Posterior cingulate gyrus (tissue), 11 donors: ENCODE measurements around the gene SLC43A1.
"Not testable (repeated sequence)": the region's sequence is repeated elsewhere in the genome, so short reads cannot be mapped to it uniquely, and the experiment has no call there.

Experiments
- DNase-seq, 10 donors: peaks; one replicate each; pipeline versions ENCODE4 v3.0.0 to v3.0.0-alpha.2; 2020 to 2021; ENCODE audit warnings: mixed read lengths in 3 of 10
- intact Hi-C: fragments of 100-400 bp; cut with DNase I; formaldehyde crosslinking; loops from one replicate; pipeline ENCODE4 v1.15.1; 2023

The SLC43A1 gene

DNA sequence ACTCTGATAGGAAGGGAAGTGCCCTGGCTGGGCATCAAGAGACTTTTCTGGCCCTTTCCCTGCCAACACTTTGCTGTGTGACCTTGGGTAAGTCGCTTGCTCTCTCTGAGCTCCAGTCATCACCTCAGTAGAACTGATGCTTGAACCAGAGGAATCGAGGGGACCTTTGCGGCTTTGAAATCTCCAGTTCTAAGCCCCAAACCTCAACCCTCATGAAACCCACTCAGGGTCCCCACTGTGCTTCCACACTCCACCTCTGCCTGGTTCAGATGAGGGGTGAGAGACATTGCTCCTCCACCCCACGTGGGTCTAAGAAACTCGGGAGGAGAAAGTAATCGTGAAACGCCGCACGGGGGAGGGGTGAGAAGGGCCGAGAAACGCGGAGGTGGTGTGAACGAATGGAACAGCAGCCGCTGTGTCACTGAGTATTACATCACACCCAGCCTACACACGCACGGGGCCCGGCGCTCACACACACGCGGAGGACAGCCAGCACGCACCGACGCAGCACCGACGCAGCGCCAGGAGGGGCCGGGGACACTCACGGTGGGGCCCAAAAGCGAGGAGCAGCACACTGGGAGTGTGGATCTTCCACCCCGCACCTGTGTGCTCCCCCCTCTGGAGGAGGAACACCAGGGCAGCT, 50.8 kb downstream of the SLC43A1 start:
- DNase-seq, result peak in 8 of 10 donors; percentile 58 to 96 (median 76)
- intact Hi-C loops, result no loop called here

DNA sequence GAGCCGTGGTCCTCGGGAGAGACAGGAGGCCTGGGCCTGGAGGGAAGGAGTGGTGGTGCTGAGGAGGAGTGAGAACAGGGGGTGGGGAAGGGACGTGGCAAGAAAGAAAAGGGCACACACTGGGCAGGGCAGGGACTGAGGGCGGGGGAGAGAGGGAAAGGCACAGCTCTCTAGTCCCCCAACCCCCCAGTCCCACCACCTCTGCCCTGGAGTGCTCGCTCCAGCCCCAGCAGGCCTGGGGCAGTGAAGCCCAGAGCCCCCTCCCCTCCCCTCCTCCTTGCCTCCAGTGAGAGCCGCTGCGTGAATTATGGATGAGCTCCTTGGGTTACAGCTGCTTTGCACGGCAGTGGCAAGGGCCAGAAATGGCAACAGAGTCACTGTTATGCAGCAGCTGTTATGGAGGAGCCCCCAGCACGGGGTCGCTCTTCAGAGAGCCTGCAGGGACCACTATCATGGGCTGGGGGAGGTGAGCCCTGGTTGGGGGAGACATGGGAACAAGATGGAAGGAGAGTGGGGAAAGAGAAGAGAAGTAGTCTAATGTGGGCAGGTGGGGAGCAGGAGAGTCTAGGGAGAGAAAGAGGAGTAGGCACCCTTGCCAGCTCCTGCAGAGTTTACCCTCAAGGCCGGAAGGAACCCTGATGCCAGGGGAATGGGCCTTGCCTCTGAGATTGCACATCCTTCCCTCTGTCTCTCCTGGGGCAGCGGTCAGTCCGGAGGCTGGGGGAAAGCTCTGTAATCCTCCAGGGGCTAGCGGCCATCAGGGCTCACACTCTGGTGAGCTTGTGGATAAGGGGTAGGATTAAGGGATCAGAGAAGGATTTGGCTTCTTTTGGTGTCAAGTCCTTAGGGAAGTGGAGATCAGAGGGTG, 51.6 kb downstream of the SLC43A1 start:
- intact Hi-C loops, result no loop called here
- peak in 1 of 10 donors; percentile 79 for DNase-seq

DNA sequence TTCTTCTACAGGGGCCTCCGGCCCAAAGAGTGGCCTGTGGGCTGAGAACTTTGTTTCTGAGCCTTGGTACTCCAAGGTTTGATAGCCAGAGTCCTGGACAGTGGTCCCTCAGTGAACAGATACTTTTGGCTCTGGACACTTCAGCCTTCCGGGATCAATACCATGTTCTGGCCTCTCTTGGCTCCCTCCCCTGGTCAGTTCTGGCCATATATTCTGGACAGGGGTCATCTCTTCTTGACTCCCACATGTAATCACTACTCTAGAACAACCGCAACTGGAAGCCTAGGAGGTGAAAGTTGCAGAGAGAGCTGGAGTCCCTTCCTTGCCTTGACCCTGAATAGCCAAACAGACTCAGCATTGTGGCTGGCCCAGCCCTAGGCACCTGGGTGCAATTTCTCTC, 52.9 kb downstream of the SLC43A1 start:
- intact Hi-C loops, result no loop called here
- no peak for DNase-seq

DNA sequence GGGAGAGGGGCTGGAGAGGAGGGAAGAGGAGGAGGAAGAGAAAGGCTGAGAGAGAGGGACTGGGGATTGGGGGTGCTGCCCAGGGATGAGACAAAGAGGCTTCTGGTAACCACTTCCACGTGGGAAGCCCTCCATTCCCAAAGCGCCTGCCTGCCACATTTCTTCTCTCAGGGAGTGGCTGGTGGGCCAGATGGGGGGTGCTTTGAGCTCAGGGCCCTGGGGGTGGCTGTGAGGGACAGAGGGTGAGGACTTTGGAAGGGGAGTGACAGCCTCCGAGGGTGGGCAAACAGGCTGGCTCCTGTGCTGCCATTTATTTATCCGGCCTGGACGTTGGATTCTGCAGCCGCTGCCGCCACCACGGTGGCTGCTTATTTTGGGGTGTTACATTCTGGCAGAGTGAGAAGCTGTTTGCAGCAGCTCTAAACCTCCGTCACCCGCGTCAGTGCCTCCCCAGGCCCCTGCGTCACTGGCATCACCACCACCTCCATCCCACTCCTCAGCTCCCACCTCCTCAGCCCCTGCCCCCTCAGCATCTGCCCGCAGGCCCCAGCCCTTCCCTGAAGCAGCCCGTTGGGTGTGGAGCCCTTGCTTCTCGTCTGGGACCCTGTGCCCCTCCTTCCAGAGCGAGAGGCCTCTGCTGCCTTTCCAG, 53.5 kb downstream of the SLC43A1 start:
- peak in 1 of 10 donors; percentile 85 for DNase-seq
- intact Hi-C loops, result no loop called here

DNA sequence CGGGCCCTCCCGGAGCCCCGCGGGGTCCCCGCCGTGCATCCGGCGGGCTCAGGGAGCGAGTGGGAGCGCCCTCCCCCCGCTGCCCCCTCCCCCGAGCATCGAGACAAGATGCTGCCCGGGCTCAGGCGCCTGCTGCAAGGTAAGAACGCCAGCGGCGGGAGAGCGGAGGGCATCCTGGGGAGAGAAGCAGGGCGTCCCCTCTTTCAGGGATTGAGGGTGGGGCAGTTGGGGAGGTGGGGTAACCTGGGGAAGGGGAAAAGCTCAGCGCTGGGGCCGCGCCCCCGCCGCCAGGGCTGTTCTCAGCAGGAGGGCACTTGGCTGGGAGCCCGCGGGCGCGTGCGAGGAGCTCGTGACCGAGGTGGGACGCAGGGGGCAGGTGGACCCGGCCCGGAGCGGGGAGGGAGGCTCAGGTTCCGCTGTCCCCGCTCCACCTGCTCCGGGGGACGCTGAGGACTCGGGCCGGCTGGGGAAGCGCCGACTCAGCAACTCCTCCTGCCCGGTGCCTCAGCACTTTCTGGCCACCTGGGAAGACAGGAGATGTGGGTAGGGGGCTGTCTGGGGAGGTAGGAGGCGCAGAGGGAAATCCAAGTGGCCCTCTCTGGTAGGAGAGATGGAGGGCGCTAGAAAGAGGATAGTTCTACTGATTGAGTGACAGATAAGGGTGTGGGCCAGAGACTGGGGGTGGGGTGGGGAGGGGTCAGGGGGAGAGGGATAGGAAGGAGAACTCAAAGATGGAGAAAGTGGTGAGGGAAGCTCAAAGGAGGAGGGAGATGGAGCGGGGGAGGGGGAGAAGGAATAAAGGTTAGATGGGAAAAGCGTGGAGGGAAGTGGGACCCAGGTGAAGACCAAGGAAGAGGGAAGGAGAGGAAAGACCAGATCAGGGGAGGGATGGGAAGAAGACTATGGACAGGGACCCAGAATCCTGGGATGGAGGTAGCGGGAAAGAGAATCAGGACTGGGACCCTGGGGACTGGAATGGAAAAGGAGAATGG, 54.4 kb downstream of the SLC43A1 start:
- DNase-seq, result peak in 2 of 10 donors; percentile 26 to 65
- intact Hi-C loops, result no loop called here

DNA sequence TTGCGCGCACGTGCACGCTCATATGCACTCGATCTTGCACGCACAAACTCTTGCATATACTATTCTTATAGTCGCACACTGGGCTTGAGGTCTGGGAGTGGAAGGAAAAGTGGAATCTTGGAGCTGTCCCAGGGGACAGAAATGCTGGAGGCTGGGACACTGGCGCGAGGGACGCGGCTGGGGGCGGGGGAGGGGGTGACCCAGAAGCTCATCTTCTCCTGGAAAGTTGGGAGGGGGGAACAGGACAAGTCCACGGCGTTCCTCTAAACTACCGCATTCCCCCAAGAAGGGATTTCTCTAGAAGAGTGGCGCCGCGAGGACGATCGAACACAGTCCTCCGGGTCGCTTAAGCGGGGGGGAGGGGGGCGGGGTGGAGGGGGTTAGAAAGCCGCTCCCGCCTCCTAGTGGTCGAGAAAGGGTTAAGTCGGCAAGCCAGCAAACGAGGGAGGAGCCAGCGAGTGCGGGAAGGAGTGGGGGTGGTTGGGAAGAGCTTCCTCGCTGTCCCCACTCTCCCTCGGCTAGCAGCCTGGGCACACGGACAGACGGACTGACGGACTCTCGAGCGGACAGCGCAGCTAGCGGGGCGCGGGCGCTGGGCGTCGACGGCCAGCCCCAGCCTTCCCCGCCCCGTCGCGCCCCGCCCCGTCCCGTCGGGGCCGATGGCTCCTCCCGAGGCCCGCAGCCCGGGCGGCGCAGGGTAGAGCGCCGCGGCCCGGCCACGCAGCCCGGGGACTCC, 55.3 kb downstream of the SLC43A1 start, which contains the start of gene RTN4RL2:
TSS of gene RTN4RL2 (plus strand) at position 507 of the 736 bp plus-strand sequence. CDS start 338 bp downstream, outside the sequence.
- intact Hi-C loops, result no loop called here
- peak in 4 of 10 donors; percentile 58 to 93 (median 89) for DNase-seq

DNA sequence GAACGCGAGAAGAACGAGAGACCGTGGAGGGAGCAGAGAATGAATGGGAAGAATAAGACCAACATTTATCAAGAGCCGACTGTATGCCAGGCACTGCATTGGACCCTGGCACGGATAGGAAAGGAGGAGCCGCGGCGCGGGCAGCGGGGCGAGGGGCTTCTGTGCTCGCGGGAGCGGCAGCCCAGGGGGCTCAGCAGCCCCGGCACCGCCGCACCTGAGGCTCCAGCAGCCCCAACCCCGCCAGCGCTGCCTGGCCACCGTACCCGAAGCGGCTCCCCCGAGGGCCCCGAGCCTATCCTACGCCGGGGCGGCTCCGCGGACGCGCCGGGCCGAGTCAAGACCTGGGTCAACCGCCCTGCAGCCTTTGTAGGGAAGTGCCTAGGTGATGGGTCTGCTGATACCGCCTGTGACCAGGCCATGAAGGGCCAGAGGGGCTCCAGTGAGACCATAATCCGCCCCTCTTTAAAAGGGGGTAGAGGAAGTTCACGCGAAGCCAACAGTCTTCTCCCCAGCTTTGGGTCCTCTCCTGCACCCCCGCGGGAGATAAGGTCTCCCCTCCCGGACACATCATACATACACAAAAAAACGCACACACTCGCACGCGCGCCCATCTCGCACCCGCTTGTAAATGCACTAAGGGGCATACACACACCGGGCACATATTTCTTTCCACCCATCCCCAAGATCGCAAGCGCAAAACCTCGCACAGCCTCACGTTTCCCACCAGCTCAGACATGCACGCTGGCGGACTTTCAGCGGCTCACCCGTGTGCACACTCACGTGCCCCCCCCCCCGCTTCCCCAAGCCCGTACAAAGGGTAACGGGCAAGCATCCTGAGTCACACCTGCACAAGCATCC, 56.1 kb downstream of the SLC43A1 start:
- intact Hi-C loops, result loop anchor here (5.0 to 10.0 kb wide), 3 partner anchors 105 to 1055 kb away; no protein-coding TSS in a partner anchor
- DNase-seq, result peak in 2 of 10 donors; percentile 76 to 86

DNA sequence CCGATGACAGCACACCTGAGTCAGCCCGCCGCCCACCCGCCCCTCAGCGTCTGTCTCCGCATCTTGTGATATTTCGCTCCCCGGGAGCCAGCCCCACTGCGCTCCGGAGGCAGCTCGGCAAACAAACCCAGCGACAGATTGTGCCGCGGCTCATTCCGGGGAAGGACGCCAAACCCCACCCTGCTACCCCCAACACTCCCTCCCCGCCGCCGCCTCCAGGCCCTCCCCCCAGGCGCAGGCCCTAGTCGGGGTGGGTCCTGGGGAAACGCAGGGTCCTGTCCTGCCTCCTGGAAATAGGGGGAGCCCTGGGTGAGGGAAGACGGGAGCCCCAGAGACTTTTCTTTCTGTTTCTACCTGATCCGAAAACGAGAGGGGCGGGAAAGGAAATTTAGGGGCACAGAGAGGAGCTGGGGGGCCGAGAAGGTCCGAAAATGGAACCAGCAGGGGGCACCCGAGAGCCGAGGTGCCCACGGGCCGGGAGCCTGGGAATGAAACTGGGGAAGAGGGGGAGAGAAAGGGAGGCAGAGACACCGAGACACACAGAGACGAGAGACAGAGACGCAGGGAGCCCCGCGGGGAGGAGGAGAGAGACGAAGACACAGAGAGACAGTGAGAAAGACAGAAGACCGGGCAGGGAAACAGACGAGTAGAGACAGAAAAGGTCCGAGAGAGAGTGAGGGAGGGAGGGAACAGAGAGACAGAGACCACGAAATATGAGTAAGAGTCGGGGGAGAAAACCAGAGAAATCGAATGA, 56.9 kb downstream of the SLC43A1 start:
- intact Hi-C loops, result loop anchor here (5.0 to 10.0 kb wide), 3 partner anchors 104 to 1056 kb away; no protein-coding TSS in a partner anchor
- DNase-seq, result peak in 8 of 10 donors; percentile 39 to 92 (median 63)

DNA sequence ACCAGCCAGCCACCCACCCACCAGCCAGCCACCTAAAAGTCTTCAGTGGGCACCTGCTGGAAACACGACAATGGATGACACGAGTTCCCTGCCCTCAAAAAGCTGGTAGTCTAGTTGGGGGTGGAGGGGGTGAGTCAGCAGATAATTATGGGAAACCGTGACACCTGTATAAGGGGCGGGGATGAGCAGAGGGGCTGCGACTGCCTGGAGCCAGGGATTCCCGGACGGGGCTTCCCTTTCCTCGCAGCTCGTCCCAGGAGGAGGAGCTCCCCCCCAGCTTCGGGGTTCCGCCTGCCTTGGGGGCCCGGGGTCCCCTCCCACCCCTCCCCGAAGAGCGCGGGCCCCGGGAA, 57.5 kb downstream of the SLC43A1 start:
- peak in 1 of 10 donors; percentile 56 for DNase-seq
- intact Hi-C loops, result loop anchor here (5.0 to 10.0 kb wide), 3 partner anchors 103 to 1057 kb away; no protein-coding TSS in a partner anchor

DNA sequence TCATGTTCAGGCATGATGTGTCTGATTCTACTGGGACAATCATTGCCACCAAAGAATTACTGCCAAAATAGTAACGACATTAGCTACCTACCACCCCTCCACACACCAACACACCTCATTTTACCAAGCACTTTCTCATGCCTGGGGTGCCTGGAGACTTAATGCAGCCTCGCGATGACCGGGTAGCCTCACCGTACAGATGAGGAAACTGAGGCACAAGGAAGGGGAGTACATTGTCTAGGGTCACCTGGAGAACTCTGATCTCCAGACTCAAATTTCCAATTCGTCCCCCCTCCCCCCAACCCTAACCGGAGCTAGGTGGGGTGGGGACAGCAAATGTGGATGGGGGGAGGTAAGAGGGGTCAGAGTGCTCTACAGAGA, 57.9 kb downstream of the SLC43A1 start:
- intact Hi-C loops, result loop anchor here (1.0 to 10.0 kb wide), 4 partner anchors 70 to 1057 kb away; no protein-coding TSS in a partner anchor
- no peak for DNase-seq

DNA sequence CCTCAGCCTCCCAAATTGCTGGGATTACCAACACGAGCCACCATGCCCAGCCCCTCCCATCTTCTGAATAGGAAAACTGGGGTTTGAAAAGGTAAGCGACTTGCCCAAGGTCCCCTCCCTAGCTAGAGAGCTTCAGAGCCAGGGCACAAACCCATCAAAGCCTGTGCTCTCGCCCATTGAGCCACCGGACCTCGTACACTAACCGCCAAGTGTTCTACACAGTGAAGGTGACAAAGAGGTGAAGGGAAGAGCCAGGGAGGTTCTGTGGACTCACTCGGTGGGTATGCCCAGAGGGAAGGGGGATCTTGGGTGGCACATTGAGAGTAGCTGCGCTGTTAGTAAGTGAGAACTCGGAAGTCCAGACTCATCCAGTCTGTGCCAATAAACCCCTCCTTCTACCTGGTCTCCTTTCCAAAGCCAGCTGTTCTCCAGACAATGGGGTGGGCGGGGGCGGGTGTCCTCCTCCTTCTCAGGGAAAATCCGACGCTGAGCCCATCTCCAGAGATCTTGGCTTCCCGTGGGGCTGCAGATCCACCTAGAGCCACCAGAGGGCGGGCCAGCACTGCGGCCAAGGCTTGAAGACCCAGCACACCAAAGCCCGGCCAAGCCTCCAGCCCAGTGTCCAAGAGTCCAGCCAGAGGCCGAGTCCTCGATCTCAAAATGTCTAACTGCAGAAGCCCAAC, 58.4 kb downstream of the SLC43A1 start:
- DNase-seq, result peak; percentile 78 to 98 (median 90)
- intact Hi-C loops, result loop anchor here (1.0 to 10.0 kb wide), 4 partner anchors 70 to 1058 kb away; no protein-coding TSS in a partner anchor

DNA sequence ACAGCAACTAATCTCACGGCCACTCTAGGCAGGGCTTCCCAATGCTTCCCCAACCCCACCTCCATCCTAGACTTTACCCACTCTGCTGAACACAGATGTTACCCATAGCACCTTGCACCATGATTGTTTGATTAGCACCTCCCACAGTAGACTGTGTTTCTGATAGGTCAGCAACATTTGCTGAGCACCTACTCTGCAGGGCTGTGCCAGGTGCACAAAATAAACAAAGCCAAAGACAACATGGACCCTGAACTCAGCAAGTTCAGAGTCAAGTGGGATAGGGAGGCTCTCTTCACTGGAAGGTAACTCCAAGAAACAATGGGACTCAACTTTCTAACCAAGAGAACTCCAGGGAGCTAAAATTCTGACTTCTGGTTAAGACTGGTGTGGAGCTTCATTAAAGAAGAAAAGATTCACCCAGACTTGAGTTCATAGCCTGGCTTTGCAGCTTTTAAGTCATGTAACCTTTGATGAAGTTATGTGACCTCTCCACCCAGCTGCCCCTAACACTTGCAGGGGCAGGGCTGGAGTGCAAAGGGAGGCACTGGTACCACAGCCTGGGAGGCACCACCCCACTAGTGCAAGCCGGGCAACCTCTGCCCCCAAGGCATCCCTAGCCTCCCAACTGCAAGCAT, 61.8 kb downstream of the SLC43A1 start:
- intact Hi-C loops, result loop anchor here (10.0 kb wide), 2 partner anchors 99 to 1061 kb away; no protein-coding TSS in a partner anchor
- no peak for DNase-seq

DNA sequence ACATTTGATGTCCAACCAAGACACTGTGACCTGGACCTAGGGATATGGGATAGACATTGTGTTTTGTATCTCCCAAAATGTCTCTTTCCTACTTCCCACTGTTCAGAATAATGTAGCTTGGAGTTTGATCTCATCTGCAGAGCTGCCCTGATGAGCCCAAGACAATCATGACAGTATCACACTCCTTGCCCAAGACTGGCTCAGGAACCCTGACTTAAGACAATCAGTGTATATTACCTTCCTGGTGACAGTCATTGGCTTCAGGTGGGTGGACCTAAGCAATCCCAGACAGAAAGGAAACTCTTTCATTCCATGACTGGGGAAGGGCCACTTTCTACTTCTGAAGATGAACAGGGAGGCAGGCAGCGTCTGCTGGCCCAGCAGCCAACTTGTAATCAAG, 69.4 kb downstream of the SLC43A1 start:
- intact Hi-C loops, result no loop called here

DNA sequence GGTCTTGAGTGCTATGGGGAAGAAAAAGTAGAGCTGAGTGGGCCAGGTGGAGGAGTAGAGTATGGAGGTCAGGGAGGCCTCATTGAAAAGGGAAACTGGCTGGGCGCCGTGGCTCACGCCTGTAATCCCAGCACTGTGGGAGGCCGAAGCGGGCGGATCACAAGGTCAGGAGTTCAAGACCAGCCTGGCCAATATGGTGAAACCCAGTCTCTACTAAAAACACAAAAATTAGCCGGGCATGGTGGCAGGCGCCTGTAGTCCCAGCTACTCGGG, 70.4 kb downstream of the SLC43A1 start:
- DNase-seq, result peak in 1 of 10 donors; percentile 20

More for the DNA sequence above, 69.4 kb downstream of the SLC43A1 start:
- no peak for DNase-seq

DNA sequence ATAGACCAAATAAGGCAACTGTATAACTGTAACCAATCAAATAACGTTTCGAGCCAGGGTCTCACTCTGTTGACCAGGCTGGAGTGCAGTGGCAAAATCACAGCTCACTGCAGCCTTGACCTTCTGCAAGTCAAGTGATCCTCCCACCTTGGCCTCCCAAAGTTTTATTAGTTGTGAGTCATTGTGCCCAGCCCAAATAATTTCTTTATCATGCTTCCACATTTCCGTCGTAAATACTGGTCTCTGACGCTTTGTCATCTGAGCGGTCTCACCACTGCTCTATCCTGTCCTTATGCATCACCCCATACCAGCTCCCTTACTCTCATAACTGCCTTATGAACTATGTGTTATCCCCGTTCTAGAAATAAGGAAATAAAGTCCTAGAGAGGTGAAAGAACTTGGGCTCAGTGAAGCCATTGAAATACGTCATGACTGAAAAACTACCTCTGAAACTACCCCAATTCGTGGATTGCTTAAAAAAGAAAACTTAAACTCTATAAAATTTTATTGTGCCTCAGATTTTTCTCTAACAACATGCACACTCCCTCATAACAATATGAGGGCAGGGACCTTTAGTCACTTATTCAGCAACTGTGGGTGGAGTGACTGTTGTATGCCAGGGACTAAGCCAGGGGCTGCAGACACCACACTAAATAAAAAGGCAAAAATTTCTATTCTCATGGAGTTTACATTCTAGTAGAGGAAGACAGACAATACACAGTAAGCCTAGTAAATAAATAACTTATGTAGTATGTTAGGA, 71.0 kb downstream of the SLC43A1 start:
- intact Hi-C loops, result no loop called here
- no peak for DNase-seq

More for the DNA sequence above, 70.4 kb downstream of the SLC43A1 start:
- intact Hi-C loops, result not testable (repeated sequence)
